NCI-H2227 (cell line): ENCODE measurements around the gene PSMB5.

ENCODE experiments used
- DNase-seq: peaks from one replicate; lab custom pipeline; 2025; ENCODE audit not compliant: unreplicated experiment; lab: John Stamatoyannopoulos, UW

The PSMB5 gene

GRCh38 chr14:23060536-23061260 lies 26.0 kb upstream of the PSMB5 start:
- DNase-seq = no peak

- no peak for DNase-seq
These were observed 24.2 kb upstream of the PSMB5 start for GRCh38 chr14:23058654-23059504.

- no peak for DNase-seq
These were observed 23.3 kb upstream of the PSMB5 start for GRCh38 chr14:23057757-23058653.

GRCh38 chr14:23056956-23057756 lies 22.5 kb upstream of the PSMB5 start, which contains the start of gene CDH24:
Gene CDH24, minus strand, starts transcription at chr14:23057520. Its CDS starts 1,787 bp downstream, at chr14:23055733.
- no peak for DNase-seq

DNA sequence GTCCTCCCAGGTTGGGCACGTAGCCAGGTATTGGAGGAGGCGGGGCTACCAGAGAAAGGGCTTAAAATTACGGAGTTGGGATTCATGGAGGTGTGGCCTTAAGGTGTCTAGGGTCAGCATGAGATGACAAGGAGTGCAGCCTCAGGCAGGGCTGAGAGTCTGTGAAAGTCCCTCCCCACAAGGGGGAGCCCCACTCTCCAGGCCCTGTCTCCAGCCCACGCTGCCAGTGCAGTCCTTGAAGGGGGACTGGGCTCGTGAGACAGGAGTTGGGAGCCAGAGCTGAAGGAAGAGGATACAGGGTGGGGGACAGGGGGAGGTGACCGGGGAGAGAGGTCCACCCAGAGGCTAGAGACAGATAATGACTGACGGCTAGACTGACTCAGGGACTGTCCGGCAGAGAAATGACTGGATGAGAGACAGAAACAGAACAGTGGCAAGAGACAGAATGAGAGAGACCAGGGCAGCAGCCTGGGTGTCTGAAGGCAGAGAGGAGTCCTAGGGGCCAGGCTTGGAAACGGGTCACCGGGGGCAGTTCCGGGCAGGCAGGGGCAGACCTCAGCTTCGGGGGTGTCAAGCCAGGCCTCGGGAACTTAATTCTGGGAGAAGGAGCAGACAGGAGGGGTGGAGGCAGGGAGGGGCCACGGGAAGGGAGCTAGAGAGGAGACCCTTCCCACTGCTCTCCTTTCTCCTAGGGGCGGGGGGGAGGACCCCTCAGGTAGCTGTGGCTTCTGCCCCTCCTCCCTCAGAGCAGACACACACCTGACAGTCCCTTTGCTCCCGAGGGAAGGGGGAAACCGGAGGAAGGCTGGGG lies 21.6 kb upstream of the PSMB5 start:
- no peak for DNase-seq

DNA sequence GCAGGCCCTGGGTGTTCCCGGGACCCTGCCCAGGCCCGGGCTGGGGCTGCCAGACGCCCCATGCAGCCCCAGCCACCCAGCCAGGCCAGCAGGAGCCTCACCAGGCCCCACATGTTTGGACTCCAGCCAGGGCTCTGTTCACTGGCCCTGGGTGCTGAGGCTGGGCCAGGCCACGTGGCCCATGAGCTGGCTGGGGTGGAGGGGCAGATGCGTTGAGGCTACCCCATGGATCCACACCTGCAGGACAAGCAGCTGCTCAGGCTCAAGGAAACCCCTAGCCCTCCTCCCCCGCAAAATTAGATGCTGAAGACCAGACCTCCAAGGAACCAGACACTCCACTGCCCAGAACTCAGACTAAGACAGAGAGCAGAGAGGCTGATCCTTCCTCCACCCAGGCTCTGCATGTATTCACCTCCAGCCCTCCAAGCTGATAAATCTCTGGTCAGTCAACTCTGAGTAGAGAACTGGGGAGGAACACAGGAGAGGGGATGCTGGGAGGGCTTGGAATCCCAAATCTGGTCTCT lies 21.0 kb upstream of the PSMB5 start:
- no peak for DNase-seq

GRCh38 chr14:23055147-23055550 lies 20.4 kb upstream of the PSMB5 start:
- no peak for DNase-seq

- DNase-seq = no peak
These were observed 19.5 kb upstream of the PSMB5 start for GRCh38 chr14:23054000-23054811.

DNA sequence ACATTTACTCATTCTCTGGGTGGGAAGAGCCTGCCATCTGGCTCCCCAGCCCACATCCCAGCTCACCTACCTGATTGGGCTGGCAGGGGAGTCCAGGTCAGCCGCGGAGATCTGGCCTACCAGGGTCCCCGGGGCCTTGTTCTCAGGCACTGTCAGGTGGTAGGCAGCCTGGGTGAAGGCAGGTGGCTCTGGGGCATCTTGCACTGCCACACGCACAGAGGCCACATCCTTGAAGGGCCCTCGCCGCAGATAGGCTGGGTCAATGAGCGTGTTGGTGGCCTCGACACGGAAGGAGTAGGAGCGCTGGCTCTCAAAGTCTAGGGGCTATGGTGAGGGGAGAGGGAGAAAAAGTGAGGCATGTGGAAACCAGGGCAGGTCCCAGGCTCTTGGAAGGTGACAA lies 18.7 kb upstream of the PSMB5 start:
- no peak for DNase-seq

GRCh38 chr14:23052671-23053070 lies 18.0 kb upstream of the PSMB5 start:
- DNase-seq = no peak

- no peak for DNase-seq
These were observed 17.5 kb upstream of the PSMB5 start for GRCh38 chr14:23052182-23052623.

DNA sequence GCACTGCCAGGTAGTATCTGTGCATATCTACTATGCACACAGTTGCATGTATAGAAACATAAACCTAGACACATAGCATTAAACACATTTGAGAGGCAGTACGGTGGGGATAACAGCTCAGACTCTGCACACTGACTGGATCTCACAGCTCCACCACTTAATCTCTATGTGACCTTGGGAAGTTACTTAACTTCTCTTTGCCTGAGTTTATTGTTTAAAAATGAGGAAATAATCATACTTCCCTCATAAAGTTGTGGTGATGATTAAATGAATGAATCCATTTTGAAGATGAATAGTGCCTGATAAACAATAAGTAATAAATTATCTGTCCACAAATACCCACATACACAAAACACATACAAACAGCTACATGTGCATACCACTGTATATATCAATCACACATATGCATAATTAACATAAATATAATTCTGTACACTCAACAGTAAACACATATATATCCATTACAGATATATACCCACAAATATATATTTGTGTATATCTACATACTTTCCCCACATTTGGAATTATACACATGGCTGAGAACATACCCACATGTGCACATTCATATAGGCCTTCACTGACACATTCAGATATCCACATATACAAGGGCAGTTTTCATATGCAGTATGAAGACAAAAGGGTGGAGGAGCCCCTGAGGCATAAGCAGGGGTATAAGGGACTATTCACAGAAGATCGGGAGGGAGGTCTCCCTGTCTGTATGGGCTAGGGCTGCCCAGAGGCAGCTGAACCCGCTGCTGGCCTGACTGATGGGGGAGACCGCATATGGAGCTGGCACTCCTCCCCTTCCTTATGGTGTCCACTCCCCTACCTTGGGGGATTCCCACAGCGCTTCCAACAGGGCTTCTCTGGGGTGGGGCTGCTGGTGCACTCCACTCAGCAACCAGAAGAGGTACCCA lies 16.7 kb upstream of the PSMB5 start:
- no peak for DNase-seq

- DNase-seq = no peak
These were observed 14.3 kb upstream of the PSMB5 start for GRCh38 chr14:23049011-23049410.

DNA sequence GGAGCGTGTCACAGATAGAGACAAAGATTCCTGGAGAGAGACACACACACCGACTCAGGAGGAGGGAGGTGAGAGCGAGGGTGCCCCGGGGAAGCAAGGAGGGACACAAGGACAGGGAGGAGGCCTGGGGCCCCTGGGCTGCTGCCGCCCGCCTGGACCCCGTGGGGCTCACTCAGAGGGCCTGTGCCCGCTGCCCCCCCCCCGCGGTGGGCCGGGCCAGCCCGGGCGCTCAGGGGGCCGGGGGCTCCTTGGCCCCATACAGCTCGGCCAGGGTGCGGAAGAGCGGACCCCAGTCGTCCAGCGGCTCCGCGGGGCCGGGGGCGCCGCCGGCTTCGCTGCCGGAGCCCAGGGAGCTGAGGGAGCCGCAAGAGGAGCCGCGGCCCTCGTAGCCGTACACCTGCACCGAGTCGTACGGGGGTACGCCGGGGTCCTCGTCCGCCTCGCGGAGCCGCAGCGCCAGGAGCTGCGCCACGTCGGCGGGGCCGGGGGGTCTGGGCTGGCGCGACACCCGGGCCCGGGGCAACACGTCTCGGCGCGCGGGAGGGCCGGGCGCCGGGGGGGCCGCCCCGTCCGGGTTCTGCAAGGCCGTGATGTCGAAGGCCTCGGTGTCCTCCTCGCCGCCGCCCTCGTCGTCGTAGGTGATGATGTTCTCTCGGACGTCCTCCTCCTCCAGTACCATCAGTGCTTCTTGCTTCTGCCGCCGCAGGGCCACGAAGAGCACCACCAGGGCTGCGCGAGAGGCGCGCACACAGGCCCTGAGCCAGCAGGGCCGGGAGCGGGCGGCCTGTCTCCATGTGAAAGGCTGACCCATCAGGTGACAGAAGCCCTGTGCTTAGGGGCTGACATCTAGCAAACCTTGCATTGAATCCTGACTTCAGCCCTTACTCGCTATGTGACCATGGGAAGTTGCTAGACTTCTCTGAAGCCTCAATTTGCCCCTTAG lies 13.3 kb upstream of the PSMB5 start:
- no peak for DNase-seq

DNA sequence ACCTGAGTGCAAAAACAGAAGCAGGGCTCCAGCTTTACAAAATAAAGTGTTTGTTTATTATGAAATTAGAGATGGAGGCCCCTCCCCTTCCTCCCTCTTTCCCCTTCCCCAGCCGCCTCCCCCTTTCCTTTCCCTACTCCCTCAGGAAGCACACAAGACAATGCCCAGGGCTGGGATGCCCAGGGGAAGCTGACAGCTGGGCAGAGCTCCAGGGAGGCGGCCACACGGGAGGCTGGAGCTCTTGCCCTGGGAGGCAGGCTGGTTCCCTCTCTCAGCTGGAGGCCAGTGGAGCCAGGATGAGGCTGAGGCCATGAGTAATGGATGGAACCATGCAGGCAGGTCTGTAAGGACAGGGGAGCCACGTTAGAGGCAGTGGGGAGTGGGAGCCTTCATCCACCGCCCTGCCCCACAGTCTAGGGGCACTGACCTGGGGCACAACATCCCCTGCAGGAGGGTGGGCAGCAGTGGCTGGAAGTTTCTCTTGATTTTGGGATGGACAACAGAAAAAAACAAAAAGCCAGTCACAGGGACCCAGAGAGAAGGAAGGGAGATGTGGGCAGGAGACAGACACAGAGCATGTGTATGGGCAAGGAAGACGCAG lies 12.4 kb upstream of the PSMB5 start:
- no peak for DNase-seq
